HFFc6 (cell line): ENCODE data around the gene PSENEN. TPM values are rescaled to one million over a fixed set of nuclear protein-coding genes. Genes with fewer than 3 reads are reported as not detected.
A peak's percentile ranks its signal among the peaks of the same experiment; 100 is the strongest.

Experiments
- DNase-seq: peaks from one replicate; pipeline ENCODE4 v3.0.0-alpha.2; 2018
- H3K27ac Mint-ChIP-seq: 2 replicates; pipeline ENCODE4 v1.8.0; 2020; ENCODE audit warnings: mild to moderate bottlenecking, mixed read lengths
- H3K27me3 Mint-ChIP-seq: 2 replicates; pipeline ENCODE4 v1.8.0; 2021; ENCODE audit warnings: mild to moderate bottlenecking, moderate library complexity, mixed read lengths; ENCODE audit not compliant: insufficient read depth
- H3K36me3 Mint-ChIP-seq: 2 replicates; pipeline ENCODE4 v1.8.0; 2021; ENCODE audit warnings: low read depth, mixed read lengths
- H3K4me1 Mint-ChIP-seq: 2 replicates; pipeline ENCODE4 v1.8.0; 2020; ENCODE audit warnings: low read depth, mixed read lengths
- H3K4me3 Mint-ChIP-seq: 2 replicates; pipeline ENCODE4 v1.8.0; 2020; ENCODE audit warnings: mild to moderate bottlenecking, moderate library complexity, mixed read lengths
- H3K9me3 Mint-ChIP-seq: 2 replicates; pipeline ENCODE4 v1.8.0; 2020; ENCODE audit warnings: mild to moderate bottlenecking, mixed read lengths
- CTCF ChIP-seq: fragments of 200-600 bp; sonication (generic); IDR thresholded peaks from 2 replicates; pipeline ENCODE4 v1.5.0; 2021; ENCODE audit warnings: antibody characterized with exemption, mild to moderate bottlenecking
- total RNA-seq, 6 experiments: library from RNA; stranded (reverse); fragmentation: NEBNext Ultra II Directional; extraction: Animal tissue kit (Norgen Biotek cat#: 25700); gene quantifications; 2 replicates in 1 of 6; 3 replicates in 5 of 6; pipeline ENCODE4 v1.2.3, GENCODE V29; 2021

The PSENEN gene
- total RNA-seq, 6 experiments from 2014 or later = 68.2 to 86.6 (median 74.9) TPM

GRCh38 chr19:35733180-35734125 lies 12.0 kb upstream of the PSENEN start:
- no peaks in the 10 kb centered on the region for H3K9me3 Mint-ChIP-seq
- no peak overlapping the region for H3K4me3 Mint-ChIP-seq
- no peak for DNase-seq
- no peak for TF ChIP-seq CTCF
- peaks cover 8% of the 10 kb centered on the region for H3K27me3 Mint-ChIP-seq
- peak overlapping the region; percentile 26; the same call in 1 of the 2 replicates for H3K27ac Mint-ChIP-seq
- H3K36me3 Mint-ChIP-seq = peaks cover 21% of the 10 kb centered on the region
- no peaks in the 10 kb centered on the region for H3K4me1 Mint-ChIP-seq

GRCh38 chr19:35734273-35734672 lies 11.2 kb upstream of the PSENEN start:
- Mint-ChIP-seq H3K4me3 (no peak overlapping the region), H3K36me3 (peaks cover 21% of the 10 kb centered on the region), H3K27ac (no peak overlapping the region), H3K4me1 (peaks cover 4% of the 10 kb centered on the region; the same call in 1 of the 2 replicates), H3K27me3 (peaks cover 10% of the 10 kb centered on the region), H3K9me3 (no peaks in the 10 kb centered on the region)
- DNase-seq = no peak
- TF ChIP-seq CTCF = no peak

GRCh38 chr19:35734889-35735288 lies 10.6 kb upstream of the PSENEN start:
- no peak overlapping the region for H3K27ac Mint-ChIP-seq
- DNase-seq = no peak
- peaks cover 16% of the 10 kb centered on the region for H3K36me3 Mint-ChIP-seq
- no peak for TF ChIP-seq CTCF
- H3K4me3 Mint-ChIP-seq = no peak overlapping the region
- H3K4me1 Mint-ChIP-seq = peaks cover 8% of the 10 kb centered on the region; the same call in 1 of the 2 replicates
- H3K27me3 Mint-ChIP-seq = peaks cover 10% of the 10 kb centered on the region
- no peaks in the 10 kb centered on the region for H3K9me3 Mint-ChIP-seq

- DNase-seq = no peak
- H3K27ac Mint-ChIP-seq = no peak overlapping the region
- TF ChIP-seq CTCF = peak; percentile 60
- H3K9me3 Mint-ChIP-seq = no peaks in the 10 kb centered on the region
- peaks cover 9% of the 10 kb centered on the region for H3K36me3 Mint-ChIP-seq
- no peak overlapping the region for H3K4me3 Mint-ChIP-seq
- peaks cover 15% of the 10 kb centered on the region for H3K27me3 Mint-ChIP-seq
- peaks cover 16% of the 10 kb centered on the region for H3K4me1 Mint-ChIP-seq
Observed at GRCh38 chr19:35736913-35737886, 8.3 kb upstream of the PSENEN start.
